GM18508 (cell line): ENCODE data around the gene PCDHGA5.
"Not testable (repeated sequence)": the region's sequence is repeated elsewhere in the genome, so short reads cannot be mapped to it uniquely, and the experiment has no call there.

ENCODE experiments used
- ATAC-seq: cut with Tn5 transposase; IDR thresholded peaks from one replicate; pipeline ENCODE4 v1.9.1; 2021; ENCODE audit warnings: moderate number of reproducible peaks; ENCODE audit not compliant: insufficient read depth, unreplicated experiment

Gene PCDHGA5

DNA sequence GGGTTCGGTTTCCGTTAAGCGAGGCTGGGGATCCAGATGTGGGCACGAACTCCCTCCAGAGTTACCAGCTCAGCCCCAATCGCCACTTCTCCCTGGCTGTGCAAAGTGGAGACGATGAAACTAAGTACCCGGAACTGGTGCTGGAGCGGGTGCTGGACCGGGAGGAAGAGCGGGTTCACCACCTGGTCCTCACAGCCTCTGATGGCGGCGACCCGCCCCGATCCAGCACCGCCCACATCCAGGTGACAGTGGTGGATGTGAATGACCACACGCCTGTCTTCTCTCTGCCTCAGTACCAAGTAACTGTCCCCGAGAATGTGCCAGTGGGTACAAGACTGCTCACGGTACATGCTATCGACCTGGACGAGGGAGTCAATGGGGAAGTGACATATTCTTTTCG is 19.4 kb downstream of the PCDHGA5 start:
- no peak for ATAC-seq

DNA sequence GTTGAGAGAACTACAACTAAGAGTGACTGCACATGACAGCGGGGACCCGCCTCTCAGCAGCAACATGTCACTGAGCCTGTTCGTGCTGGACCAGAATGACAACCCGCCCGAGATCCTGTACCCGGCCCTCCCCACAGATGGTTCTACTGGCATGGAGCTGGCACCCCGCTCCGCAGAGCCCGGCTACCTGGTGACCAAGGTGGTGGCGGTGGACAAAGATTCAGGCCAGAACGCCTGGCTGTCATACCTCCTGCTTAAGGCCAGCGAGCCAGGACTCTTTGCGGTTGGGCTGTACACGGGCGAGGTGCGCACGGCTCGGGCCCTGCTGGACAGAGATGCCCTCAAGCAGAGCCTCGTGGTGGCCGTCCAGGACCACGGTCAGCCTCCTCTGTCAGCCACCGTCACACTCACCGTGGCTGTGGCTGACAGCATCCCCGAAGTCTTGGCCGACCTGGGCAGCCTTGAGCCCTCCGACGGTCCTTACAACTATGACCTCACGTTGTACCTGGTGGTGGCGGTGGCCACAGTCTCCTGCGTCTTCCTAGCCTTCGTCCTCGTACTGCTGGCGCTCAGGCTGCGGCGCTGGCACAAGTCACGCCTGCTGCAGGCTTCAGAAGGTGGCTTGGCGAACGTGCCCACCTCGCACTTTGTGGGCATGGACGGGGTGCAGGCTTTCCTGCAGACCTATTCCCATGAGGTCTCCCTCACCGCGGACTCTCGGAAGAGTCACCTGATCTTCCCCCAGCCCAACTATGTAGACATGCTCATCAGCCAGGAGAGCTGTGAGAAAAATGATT is 20.7 kb downstream of the PCDHGA5 start:
- no peak for ATAC-seq

DNA sequence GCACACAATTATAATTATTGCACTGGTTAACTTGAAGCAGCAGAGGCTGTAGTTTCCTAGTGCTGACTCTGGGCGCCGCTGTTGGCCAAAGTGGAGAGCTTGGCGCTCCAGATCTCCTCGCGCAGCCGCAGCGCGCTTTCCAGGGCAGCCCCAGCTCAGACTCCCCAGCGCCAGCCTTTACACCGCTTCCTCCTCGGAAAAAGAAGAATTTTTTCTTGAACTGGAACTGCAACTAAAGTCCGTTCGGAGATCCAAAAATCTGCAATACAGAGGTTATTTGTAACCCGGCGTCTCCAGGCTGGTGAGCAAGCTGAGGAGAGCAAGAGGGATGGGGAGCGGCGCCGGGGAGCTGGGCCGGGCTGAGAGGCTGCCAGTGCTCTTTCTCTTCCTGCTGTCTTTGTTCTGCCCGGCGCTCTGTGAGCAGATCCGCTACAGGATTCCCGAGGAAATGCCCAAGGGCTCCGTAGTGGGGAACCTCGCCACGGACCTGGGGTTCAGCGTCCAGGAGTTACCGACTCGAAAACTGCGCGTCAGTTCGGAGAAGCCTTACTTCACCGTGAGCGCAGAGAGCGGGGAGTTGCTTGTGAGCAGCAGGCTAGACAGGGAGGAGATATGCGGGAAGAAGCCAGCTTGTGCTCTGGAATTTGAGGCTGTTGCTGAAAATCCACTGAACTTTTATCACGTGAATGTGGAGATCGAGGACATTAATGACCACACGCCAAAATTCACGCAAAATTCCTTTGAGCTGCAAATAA is 23.8 kb downstream of the PCDHGA5 start, which contains the start of gene PCDHGB4:
PCDHGB4 (plus strand) TSS at position 142 of the 755 bp plus-strand sequence; CDS start at position 329, 187 bp downstream.
- ATAC-seq = peak; percentile 89

DNA sequence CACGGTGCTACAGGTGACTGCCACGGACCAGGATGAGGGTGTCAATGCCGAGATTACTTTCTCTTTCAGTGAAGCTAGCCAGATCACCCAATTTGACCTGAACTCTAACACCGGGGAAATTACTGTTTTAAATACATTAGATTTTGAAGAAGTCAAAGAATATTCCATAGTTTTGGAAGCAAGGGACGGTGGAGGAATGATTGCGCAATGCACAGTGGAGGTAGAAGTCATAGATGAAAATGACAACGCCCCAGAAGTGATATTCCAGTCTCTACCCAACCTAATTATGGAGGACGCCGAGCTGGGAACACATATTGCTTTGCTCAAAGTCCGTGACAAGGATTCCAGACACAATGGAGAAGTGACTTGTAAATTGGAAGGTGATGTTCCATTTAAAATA is 24.7 kb downstream of the PCDHGA5 start:
- ATAC-seq = no peak

DNA sequence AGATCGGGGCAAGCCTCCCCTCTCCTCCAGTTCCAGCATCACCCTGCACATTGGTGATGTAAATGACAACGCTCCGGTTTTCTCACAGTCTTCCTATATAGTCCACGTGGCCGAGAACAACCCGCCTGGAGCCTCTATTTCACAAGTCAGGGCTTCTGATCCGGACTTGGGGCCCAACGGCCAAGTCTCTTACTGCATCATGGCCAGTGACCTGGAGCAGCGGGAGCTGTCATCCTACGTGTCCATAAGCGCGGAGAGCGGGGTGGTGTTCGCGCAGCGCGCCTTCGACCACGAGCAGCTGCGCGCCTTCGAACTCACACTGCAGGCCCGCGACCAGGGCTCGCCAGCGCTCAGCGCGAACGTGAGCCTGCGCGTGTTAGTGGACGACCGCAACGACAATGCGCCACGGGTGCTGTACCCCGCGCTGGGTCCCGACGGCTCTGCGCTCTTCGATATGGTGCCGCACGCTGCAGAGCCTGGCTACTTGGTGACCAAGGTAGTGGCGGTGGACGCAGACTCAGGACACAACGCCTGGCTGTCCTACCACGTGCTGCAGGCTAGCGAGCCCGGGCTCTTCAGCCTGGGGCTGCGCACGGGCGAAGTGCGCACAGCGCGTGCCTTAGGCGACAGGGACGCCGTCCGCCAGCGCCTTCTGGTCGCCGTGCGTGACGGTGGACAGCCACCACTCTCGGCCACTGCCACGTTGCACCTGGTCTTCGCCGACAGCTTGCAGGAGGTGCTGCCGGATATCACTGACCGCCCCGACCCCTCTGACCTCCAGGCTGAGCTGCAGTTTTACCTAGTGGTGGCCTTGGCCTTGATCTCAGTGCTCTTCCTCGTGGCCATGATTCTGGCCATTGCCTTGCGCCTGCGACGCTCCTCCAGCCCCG is 25.4 kb downstream of the PCDHGA5 start:
- no peak for ATAC-seq

DNA sequence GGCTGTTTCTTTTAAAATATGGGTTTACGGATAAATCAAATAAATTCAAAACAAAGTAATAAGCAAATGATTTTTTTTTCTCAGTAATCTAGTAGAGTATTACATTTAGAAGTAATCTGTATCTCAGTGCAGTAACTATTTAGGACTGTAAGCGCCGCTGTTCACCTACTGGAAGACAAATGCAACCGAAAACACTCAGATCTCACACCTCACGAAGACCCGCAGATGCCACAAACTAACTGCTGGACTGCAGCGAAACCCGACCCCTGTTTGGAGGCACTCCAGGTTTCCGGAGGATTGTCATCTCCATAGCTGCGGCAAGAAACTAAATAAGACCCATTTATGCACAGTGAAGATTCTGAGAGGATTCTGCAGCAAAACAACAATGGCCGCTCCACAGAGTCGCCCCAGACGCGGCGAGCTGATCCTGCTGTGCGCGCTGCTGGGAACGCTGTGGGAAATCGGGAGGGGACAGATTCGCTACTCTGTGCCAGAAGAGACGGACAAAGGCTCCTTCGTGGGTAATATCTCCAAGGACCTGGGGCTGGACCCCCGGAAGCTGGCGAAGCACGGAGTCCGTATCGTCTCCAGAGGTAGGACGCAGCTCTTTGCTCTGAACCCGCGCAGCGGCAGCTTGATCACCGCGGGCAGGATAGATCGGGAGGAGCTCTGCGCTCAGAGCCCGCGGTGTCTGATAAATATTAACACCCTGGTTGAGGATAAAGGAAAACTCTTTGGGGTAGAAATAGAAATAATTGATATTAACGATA is 28.7 kb downstream of the PCDHGA5 start, which contains the start of gene PCDHGA8:
PCDHGA8 (plus strand) TSS at position 205 of the 770 bp plus-strand sequence; CDS start at position 386, 181 bp downstream.
- ATAC-seq = no peak

DNA sequence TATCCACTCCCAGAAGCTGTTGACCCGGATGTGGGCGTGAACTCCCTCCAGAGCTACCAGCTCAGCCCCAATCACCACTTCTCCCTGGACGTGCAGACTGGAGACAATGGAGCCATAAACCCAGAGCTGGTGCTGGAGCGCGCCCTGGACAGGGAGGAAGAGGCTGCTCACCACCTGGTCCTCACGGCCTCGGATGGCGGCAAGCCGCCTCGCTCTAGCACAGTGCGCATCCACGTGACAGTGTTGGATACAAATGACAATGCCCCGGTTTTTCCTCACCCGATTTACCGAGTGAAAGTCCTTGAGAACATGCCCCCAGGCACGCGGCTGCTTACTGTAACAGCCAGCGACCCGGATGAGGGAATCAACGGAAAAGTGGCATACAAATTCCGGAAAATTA is 29.3 kb downstream of the PCDHGA5 start:
- no peak for ATAC-seq

DNA sequence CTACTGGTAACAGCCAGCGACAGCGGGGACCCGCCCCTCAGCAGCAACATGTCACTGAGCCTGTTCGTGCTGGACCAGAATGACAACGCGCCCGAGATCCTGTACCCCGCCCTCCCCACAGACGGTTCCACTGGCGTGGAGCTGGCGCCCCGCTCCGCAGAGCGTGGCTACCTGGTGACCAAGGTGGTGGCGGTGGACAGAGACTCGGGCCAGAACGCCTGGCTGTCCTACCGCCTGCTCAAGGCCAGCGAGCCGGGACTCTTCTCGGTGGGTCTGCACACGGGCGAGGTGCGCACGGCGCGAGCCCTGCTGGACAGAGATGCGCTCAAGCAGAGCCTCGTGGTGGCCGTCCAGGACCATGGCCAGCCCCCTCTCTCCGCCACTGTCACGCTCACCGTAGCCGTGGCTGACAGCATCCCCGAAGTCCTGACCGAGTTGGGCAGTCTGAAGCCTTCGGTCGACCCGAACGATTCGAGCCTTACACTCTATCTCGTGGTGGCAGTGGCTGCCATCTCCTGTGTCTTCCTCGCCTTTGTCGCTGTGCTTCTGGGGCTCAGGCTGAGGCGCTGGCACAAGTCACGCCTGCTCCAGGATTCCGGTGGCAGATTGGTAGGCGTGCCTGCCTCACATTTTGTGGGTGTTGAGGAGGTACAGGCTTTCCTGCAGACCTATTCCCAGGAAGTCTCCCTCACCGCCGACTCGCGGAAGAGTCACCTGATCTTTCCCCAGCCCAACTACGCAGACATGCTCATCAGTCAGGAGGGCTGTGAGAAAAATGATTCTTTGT is 30.6 kb downstream of the PCDHGA5 start:
- not testable (repeated sequence) for ATAC-seq

DNA sequence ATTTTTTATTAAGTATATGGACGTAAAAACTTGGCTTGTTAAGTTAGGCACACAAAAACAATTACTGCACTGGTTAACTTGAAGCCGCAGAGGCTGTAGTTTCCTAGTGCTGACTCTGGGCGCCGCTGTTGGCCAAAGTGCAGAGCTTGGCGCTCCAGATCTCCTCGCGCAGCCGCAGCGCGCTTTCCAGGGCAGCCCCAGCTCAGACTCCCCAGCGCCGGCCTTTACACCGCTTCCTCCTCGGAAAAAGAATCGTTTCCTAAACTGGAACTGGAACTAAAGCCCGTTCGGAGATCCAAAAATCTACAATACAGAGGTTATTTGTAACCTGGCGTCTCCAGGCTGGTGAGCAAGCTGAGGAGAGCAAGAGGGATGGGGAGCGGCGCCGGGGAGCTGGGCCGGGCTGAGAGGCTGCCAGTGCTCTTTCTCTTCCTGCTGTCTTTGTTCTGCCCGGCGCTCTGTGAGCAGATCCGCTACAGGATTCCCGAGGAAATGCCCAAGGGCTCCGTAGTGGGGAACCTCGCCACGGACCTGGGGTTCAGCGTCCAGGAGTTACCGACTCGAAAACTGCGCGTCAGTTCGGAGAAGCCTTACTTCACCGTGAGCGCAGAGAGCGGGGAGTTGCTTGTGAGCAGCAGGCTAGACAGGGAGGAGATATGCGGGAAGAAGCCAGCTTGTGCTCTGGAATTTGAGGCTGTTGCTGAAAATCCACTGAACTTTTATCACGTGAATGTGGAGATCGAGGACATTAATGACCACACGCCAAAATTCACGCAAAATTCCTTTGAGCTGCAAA is 34.0 kb downstream of the PCDHGA5 start, which contains the start of gene PCDHGB5:
PCDHGB5 (plus strand) TSS at position 192 of the 796 bp plus-strand sequence; CDS start at position 373, 181 bp downstream.
- ATAC-seq = peak; percentile 97

DNA sequence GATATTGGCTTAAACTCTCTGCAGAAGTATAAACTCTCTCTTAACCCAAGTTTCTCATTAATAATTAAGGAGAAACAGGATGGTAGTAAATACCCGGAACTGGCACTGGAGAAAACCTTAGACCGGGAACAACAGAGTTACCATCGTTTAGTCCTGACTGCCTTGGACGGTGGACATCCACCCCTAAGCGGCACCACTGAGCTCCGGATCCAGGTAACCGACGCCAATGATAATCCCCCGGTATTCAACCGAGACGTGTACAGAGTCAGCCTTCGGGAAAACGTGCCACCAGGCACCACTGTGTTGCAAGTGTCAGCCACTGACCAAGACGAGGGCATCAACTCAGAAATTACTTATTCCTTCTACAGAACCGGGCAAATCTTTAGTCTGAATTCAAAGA is 34.6 kb downstream of the PCDHGA5 start:
- no peak for ATAC-seq

DNA sequence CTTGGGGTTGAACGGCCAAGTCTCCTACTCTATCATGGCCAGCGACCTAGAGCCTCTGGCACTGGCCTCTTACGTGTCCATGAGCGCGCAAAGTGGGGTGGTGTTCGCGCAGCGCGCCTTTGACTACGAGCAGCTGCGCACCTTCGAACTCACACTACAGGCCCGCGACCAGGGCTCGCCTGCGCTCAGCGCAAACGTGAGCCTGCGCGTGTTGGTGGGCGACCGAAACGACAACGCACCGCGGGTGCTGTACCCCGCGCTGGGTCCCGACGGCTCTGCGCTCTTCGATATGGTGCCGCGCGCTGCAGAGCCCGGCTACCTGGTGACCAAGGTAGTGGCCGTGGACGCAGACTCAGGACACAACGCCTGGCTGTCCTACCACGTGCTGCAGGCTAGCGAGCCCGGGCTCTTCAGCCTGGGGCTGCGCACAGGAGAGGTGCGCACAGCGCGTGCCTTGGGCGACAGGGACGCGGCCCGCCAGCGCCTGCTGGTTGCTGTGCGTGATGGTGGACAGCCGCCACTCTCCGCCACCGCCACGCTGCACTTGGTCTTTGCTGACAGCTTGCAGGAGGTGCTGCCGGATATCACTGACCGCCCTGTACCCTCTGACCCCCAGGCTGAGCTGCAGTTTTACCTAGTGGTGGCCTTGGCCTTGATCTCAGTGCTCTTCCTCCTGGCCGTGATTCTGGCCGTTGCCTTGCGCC is 35.7 kb downstream of the PCDHGA5 start:
- ATAC-seq = no peak

DNA sequence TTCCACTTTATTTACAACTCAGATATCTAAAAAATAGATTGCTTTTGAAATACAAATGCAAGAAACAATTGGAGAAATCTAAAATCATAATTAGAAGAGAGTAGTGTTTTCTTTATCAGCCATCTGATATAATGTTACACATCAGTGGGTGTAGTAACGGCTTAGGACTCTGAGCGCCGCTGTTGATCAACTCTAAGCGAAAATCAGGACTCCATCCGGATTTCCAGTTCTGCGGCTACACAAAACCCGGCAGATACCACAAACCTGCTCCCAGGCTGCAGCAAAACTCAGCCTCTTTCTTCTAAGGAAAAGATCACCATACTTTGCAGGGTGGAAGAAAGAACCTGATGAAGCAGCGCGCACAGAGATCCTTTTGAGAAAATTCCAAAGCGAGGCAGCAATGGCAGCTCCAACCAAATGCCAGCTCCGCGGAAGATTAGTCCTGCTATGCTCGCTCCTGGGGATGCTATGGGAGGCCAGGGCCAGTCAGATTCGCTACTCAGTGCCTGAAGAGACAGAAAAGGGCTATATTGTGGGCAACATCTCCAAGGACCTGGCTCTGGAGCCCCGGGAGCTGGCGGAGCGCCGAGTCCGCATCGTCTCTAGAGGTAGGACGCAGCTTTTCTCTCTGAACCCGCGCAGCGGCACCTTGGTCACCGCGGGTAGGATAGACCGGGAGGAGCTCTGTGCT is 38.7 kb downstream of the PCDHGA5 start, which contains the start of gene PCDHGA9:
PCDHGA9 (plus strand) TSS at position 226 of the 691 bp plus-strand sequence; CDS start at position 401, 175 bp downstream.
- ATAC-seq = no peak

DNA sequence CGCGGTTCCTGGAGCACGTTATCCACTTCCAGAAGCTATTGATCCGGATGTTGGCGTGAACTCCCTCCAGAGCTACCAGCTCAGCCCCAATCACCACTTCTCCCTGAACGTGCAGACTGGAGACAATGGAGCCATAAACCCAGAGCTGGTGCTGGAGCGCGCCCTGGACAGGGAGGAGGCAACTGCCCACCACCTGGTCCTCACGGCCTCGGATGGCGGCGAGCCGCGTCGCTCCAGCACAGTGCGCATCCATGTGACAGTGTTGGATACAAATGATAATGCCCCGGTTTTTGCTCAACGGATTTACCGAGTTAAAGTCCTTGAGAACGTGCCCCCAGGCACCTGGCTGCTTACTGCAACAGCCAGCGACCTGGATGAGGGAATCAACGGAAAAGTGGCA is 39.4 kb downstream of the PCDHGA5 start:
- no peak for ATAC-seq

DNA sequence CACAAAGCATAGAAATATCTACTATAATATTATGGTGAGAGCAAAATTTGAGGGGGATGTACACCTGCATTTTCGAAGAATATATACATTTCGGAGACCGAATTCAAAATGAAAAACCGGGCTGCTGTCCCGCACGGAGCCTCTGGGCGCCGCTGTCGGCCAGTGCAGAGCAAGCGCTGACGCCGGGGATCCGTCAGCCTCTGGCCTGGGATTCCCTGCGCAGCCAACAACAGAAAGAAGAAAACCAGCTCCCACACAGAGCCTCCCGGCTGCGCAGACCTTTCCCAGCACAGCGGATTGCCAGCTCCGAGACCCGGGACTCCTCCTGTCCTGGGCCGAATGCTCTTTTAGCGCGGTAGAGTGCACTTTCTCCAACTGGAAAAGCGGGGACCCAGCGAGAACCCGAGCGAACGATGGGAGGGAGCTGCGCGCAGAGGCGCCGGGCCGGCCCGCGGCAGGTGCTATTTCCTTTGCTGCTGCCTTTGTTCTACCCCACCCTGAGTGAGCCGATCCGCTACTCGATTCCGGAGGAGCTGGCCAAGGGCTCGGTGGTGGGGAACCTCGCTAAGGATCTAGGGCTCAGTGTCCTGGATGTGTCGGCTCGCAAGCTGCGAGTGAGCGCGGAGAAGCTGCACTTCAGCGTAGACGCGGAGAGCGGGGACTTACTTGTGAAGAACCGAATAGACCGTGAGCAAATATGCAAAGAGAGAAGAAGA is 44.0 kb downstream of the PCDHGA5 start, which contains the start of gene PCDHGB6:
PCDHGB6 (plus strand) TSS at position 232 of the 716 bp plus-strand sequence; CDS start at position 414, 182 bp downstream.
- not testable (repeated sequence) for ATAC-seq

DNA sequence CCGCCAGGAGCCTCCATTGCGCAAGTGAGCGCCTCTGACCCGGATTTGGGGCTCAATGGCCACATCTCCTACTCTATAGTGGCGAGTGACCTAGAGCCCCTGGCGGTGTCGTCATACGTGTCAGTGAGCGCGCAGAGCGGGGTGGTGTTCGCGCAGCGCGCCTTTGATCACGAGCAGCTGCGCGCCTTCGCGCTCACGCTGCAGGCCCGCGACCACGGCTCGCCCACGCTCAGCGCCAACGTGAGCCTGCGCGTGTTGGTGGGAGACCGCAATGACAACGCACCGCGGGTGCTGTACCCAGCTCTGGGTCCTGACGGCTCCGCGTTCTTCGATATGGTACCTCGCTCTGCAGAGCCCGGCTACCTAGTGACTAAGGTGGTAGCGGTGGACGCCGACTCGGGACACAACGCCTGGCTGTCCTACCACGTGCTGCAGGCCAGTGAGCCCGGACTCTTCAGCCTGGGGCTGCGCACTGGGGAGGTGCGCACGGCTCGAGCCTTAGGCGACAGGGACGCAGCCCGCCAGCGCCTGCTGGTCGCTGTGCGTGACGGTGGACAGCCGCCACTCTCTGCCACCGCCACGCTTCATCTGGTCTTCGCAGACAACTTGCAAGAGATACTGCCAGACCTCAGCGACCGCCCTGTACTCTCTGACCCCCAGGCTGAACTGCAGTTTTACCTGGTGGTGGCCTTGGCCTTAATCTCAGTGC is 45.8 kb downstream of the PCDHGA5 start:
- ATAC-seq = no peak
